Thoracic aorta (tissue), 2 donors: ENCODE measurements around the gene SLC13A4. TPM values are rescaled to one million over a fixed set of nuclear protein-coding genes. Genes with fewer than 3 reads are reported as not detected.

ENCODE experiments used
- ATAC-seq: fragments of 150-250 bp; one replicate; pipeline ENCODE4 v1.8.0; 2017; ENCODE audit warnings: low read depth; ENCODE audit not compliant: insufficient number of reproducible peaks, low FRiP score
- DNase-seq: peaks from one replicate; pipeline ENCODE4 v3.0.0-alpha.2; 2020; ENCODE audit warnings: low spot score
- H3K27ac ChIP-seq, 2 donors: fragments of 200-600 bp; sonication (generic); 1 replicate in 1 of 2; 2 replicates in 1 of 2; pipeline ENCODE4 v1.5.1; 2016; ENCODE audit warnings: mild to moderate bottlenecking in 2 of 2, moderate library complexity in 2 of 2
- H3K27me3 ChIP-seq: fragments of 200-600 bp; sonication (generic); replicated peaks from 2 replicates; pipeline ENCODE4 v1.6.0; 2016; ENCODE audit warnings: mild to moderate bottlenecking; ENCODE audit not compliant: insufficient read depth
- H3K36me3 ChIP-seq: fragments of 200-600 bp; sonication (generic); one replicate; pipeline ENCODE4 v1.5.1; 2016
- H3K4me1 ChIP-seq, 2 donors: fragments of 200-600 bp; sonication (generic); 1 replicate in 1 of 2; 2 replicates in 1 of 2; pipeline versions ENCODE4 v1.5.1 to v1.6.0; 2016; ENCODE audit warnings: low read depth in 2 of 2, mild to moderate bottlenecking in 1 of 2; ENCODE audit not compliant: control insufficient read depth in 1 of 2
- H3K4me3 ChIP-seq: fragments of 200-600 bp; sonication (generic); 2 replicates; pipeline ENCODE4 v1.5.1; 2016; ENCODE audit warnings: mild to moderate bottlenecking
- H3K9me3 ChIP-seq: fragments of 200-600 bp; sonication (generic); 2 replicates; pipeline ENCODE4 v1.5.1; 2016
- CTCF ChIP-seq: fragments of 200-600 bp; sonication (generic); IDR thresholded peaks from one replicate; pipeline ENCODE4 v1.5.1; 2019; ENCODE audit warnings: antibody characterized with exemption
- total RNA-seq, 2 donors: library from RNA; depleted of rRNA; stranded (reverse); fragments of >200 nt; gene quantifications; one replicate each; pipeline versions ENCODE4 v1.1.0 to v1.2.3, GENCODE V29; 2016

Gene SLC13A4
- total RNA-seq, 2 donors from 2014 or later: 2.0 to 2.1 TPM

- no peak for TF ChIP-seq CTCF
- ATAC-seq (no peak), DNase-seq (no peak)
- H3K27me3 ChIP-seq: no peaks in the 10 kb centered on the region
- H3K36me3 ChIP-seq: peaks cover under 1% of the 10 kb centered on the region
- no peak overlapping the region for H3K4me3 ChIP-seq
- peaks cover 10 to 35% of the 10 kb centered on the region in 2 donors for H3K4me1 ChIP-seq
- H3K27ac ChIP-seq: no peak overlapping the region
- H3K9me3 ChIP-seq: no peaks in the 10 kb centered on the region
Measured at GRCh38 chr7:135685306-135686084, 42.5 kb downstream of the SLC13A4 start.

- DNase-seq (no peak), ATAC-seq (no peak)
- no peak for TF ChIP-seq CTCF
- no peak overlapping the region for H3K4me3 ChIP-seq
- no peaks in the 10 kb centered on the region for H3K27me3 ChIP-seq
- no peak overlapping the region for H3K27ac ChIP-seq
- no peaks in the 10 kb centered on the region for H3K36me3 ChIP-seq
- H3K9me3 ChIP-seq: no peaks in the 10 kb centered on the region
- H3K4me1 ChIP-seq: peaks cover 10 to 36% of the 10 kb centered on the region in 2 donors
Measured at GRCh38 chr7:135684699-135685098, 43.3 kb downstream of the SLC13A4 start.

GRCh38 chr7:135684136-135684535 is 43.9 kb downstream of the SLC13A4 start:
- DNase-seq (no peak), ATAC-seq (no peak)

GRCh38 chr7:135683609-135684008 is 44.4 kb downstream of the SLC13A4 start:
- no peak for ATAC-seq
- H3K27me3 ChIP-seq: no peaks in the 10 kb centered on the region

More at GRCh38 chr7:135684136-135684535, 43.9 kb downstream of the SLC13A4 start:
- H3K27me3 ChIP-seq: no peaks in the 10 kb centered on the region
- H3K4me1 ChIP-seq: peaks cover 10 to 42% of the 10 kb centered on the region in 2 donors
- no peak overlapping the region for H3K4me3 ChIP-seq
- no peak overlapping the region for H3K27ac ChIP-seq
- no peaks in the 10 kb centered on the region for H3K36me3 ChIP-seq
- TF ChIP-seq CTCF: no peak
- H3K9me3 ChIP-seq: no peaks in the 10 kb centered on the region

DNA sequence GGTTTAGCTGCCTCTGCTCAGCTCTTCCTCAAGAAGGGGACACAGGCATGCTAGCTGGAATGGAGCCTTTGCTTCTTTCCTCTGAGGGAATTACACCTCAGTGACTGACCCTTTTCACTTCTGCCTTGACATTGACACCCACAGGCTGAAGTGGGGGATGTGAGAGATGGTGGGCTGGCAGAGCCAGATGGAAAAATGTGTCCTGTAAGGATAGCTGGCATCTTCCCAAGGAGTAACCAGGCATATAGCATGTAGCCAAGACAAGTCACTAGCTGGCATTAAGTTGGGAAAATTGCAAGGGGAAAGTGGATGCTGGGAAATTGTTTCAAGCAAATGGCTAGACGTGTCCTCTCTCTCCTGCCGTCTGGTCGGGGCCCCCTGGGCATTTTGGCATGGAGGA is 45.8 kb downstream of the SLC13A4 start:
- no peaks in the 10 kb centered on the region for H3K9me3 ChIP-seq
- no peaks in the 10 kb centered on the region for H3K27me3 ChIP-seq
- ATAC-seq: no peak
- no peak for TF ChIP-seq CTCF
- peak overlapping the region; percentile 65 to 76 for H3K27ac ChIP-seq
- H3K4me3 ChIP-seq: no peak overlapping the region
- H3K36me3 ChIP-seq: no peaks in the 10 kb centered on the region
- no peak for DNase-seq
- H3K4me1 ChIP-seq: peaks cover 10 to 56% of the 10 kb centered on the region in 2 donors

More at GRCh38 chr7:135683609-135684008, 44.4 kb downstream of the SLC13A4 start:
- Histone ChIP-seq H3K4me3 (no peak overlapping the region), H3K9me3 (no peaks in the 10 kb centered on the region), H3K4me1 (peaks cover 10 to 43% of the 10 kb centered on the region in 2 donors), H3K36me3 (no peaks in the 10 kb centered on the region), H3K27ac (peak overlapping the region in 1 of 2 donors; percentile 18)
- DNase-seq: no peak
- no peak for TF ChIP-seq CTCF
